Keratinocyte (primary cell): ENCODE data around the gene KCNAB2. TPM values are rescaled to one million over a fixed set of nuclear protein-coding genes. Genes with fewer than 3 reads are reported as not detected.

Source experiments
- DNase-seq: peaks from one replicate; pipeline ENCODE4 v3.0.0-alpha.2; 2011; ENCODE audit warnings: low read depth, missing footprints, low spot score
- FAIRE-seq: peaks from 2 replicates; lab custom pipeline; 2011; peaks lifted over from hg19 to GRCh38; lab: Jason Lieb, UNC
- H2AFZ ChIP-seq: 2 replicates; pipeline ENCODE4 v1.6.0; 2012; ENCODE audit warnings: low read length, control low read depth, inconsistent platforms; ENCODE audit not compliant: control insufficient read depth
- H3K27ac ChIP-seq: 2 replicates; pipeline ENCODE4 v1.5.1; 2011; ENCODE audit warnings: low read length; ENCODE audit not compliant: control insufficient read depth, insufficient read depth
- H3K27me3 ChIP-seq: 3 replicates; pipeline ENCODE4 v1.6.0; 2011; ENCODE audit warnings: low read length; ENCODE audit not compliant: control insufficient read depth, insufficient read depth; ENCODE audit errors: extremely low read depth
- H3K36me3 ChIP-seq, 2 experiments: 2 replicates in 1 of 2; 3 replicates in 1 of 2; pipeline ENCODE4 v1.5.1; 2011; ENCODE audit warnings: low read length in 2 of 2, mild to moderate bottlenecking in 1 of 2; ENCODE audit not compliant: control insufficient read depth in 2 of 2, insufficient read depth in 2 of 2; ENCODE audit errors: extremely low read depth in 1 of 2
- H3K4me1 ChIP-seq: 3 replicates; pipeline ENCODE4 v1.5.1; 2011; ENCODE audit warnings: low read length; ENCODE audit not compliant: control insufficient read depth, insufficient read depth; ENCODE audit errors: extremely low read depth
- H3K4me2 ChIP-seq: 3 replicates; pipeline ENCODE4 v1.6.0; 2011; ENCODE audit warnings: low read depth, low read length; ENCODE audit not compliant: control insufficient read depth, insufficient read depth; ENCODE audit errors: extremely low read depth
- H3K4me3 ChIP-seq, 3 experiments: fragments of 200-600 bp in 1 of 3; sonication (generic) in 1 of 3; 2 replicates in 2 of 3; 3 replicates in 1 of 3; pipeline ENCODE4 v1.5.1; 2011 to 2016; ENCODE audit warnings: low read length in 3 of 3, mild to moderate bottlenecking in 3 of 3, control low read depth in 2 of 3, inconsistent platforms in 1 of 3, low read depth in 1 of 3, mixed read lengths in 1 of 3, mixed run types in 1 of 3, moderate library complexity in 1 of 3; ENCODE audit not compliant: control insufficient read depth in 2 of 3, insufficient read depth in 2 of 3; ENCODE audit errors: extremely low read depth in 1 of 3
- H3K79me2 ChIP-seq: 2 replicates; pipeline ENCODE4 v1.6.0; 2012; ENCODE audit warnings: low read length; ENCODE audit not compliant: control insufficient read depth, insufficient read depth
- H3K9ac ChIP-seq: 3 replicates; pipeline ENCODE4 v1.6.0; 2011; ENCODE audit warnings: low read length; ENCODE audit not compliant: control insufficient read depth, insufficient read depth; ENCODE audit errors: extremely low read depth
- H3K9me1 ChIP-seq: 3 replicates; pipeline ENCODE4 v1.6.0; 2011; ENCODE audit warnings: low read length; ENCODE audit not compliant: control insufficient read depth, insufficient read depth; ENCODE audit errors: extremely low read depth
- H3K9me3 ChIP-seq: 2 replicates; pipeline ENCODE4 v1.5.1; 2012; ENCODE audit warnings: low read depth, low read length; ENCODE audit not compliant: control insufficient read depth
- H4K20me1 ChIP-seq: 3 replicates; pipeline ENCODE4 v1.6.0; 2011; ENCODE audit warnings: low read length; ENCODE audit not compliant: control insufficient read depth, insufficient read depth; ENCODE audit errors: extremely low read depth
- CTCF ChIP-seq, 3 experiments: IDR thresholded peaks in 1 of 3; conservative IDR thresholded peaks in 1 of 3; optimal IDR thresholded peaks in 1 of 3; 2 replicates in 2 of 3; 3 replicates in 1 of 3; pipeline versions ENCODE3 to v1.5.1; 2011; ENCODE audit warnings: low read length in 3 of 3, mild to moderate bottlenecking in 3 of 3, moderate library complexity in 2 of 3, control low read depth in 1 of 3, inconsistent platforms in 1 of 3; ENCODE audit not compliant: insufficient read depth in 2 of 3; ENCODE audit errors: extremely low read depth in 1 of 3
- EZH2 ChIP-seq: IDR thresholded peaks from one replicate; pipeline ENCODE4 v1.6.1; 2012; ENCODE audit warnings: inconsistent platforms, mild to moderate bottlenecking, low read length, moderate library complexity
- dilution Hi-C: fragments of 300-500 bp; cut with MboI; formaldehyde crosslinking; loops from one replicate; pipeline ENCODE4 v1.7.0; 2020; ENCODE audit warnings: low sequenced_read_pairs; ENCODE audit not compliant: extremely low pct_ligation_motif_present
- polyA plus RNA-seq, 5 experiments: library from polyadenylated mRNA; depleted of rRNA in 3 of 5; stranded (reverse) in 3 of 5; stranded (forward) in 1 of 5; unstranded in 1 of 5; fragments of >200 nt; gene quantifications; 1 replicate in 1 of 5; 2 replicates in 3 of 5; 3 replicates in 1 of 5; pipeline versions ENCODE4 v1.2.1 to v1.2.3, GENCODE V29; 2011 to 2012; ENCODE audit warnings: missing spikeins in 2 of 5, low read depth in 1 of 5, low replicate concordance in 1 of 5

Gene KCNAB2
- polyA plus RNA-seq, 1 donor (not counting 4 experiments of a cell fraction or from before 2014, with no cell fraction given): 1.8 TPM

GRCh38 chr1:6000444-6001288 is 45.0 kb upstream of the KCNAB2 start:
- H3K9me3 ChIP-seq: no peaks in the 10 kb centered on the region
- H3K79me2 ChIP-seq: no peaks in the 10 kb centered on the region
- H4K20me1 ChIP-seq: peaks cover 4% of the 10 kb centered on the region
- H3K4me3 ChIP-seq: no peak overlapping the region
- no peaks in the 10 kb centered on the region for H3K27me3 ChIP-seq
- FAIRE-seq (no peak), DNase-seq (no peak)
- no peak overlapping the region for H3K27ac ChIP-seq
- no peak overlapping the region for H2AFZ ChIP-seq
- H3K9ac ChIP-seq: no peak overlapping the region
- no peaks in the 10 kb centered on the region for H3K9me1 ChIP-seq
- TF ChIP-seq EZH2 (no peak), CTCF (optimal IDR thresholded peaks at IDR 0.05 in 1 of 3, IDR thresholded peaks at IDR 0.05 in 1 of 3, conservative IDR thresholded peaks at IDR 0.05 in 1 of 3; ENCODE audit: extremely low read depth in 1 of 3, insufficient read depth in 2 of 3, low read length in 3 of 3) (no peak)
- H3K4me2 ChIP-seq: no peak overlapping the region
- no peaks in the 10 kb centered on the region for H3K4me1 ChIP-seq
- dilution Hi-C loops: no loop called here
- no peaks in the 10 kb centered on the region for H3K36me3 ChIP-seq

- no peaks in the 10 kb centered on the region for H3K9me3 ChIP-seq
- peaks cover 2% of the 10 kb centered on the region for H3K27me3 ChIP-seq
- DNase-seq (no peak), FAIRE-seq (no peak)
- H3K9me1 ChIP-seq: no peaks in the 10 kb centered on the region
- H3K79me2 ChIP-seq: no peaks in the 10 kb centered on the region
- H3K9ac ChIP-seq: no peak overlapping the region
- H3K4me2 ChIP-seq: no peak overlapping the region
- dilution Hi-C loops: no loop called here
- peaks cover 4% of the 10 kb centered on the region for H4K20me1 ChIP-seq
- no peaks in the 10 kb centered on the region for H3K36me3 ChIP-seq
- no peak overlapping the region for H2AFZ ChIP-seq
- no peak overlapping the region for H3K27ac ChIP-seq
- H3K4me3 ChIP-seq: no peak overlapping the region
- TF ChIP-seq CTCF (optimal IDR thresholded peaks at IDR 0.05 in 1 of 3, IDR thresholded peaks at IDR 0.05 in 1 of 3, conservative IDR thresholded peaks at IDR 0.05 in 1 of 3; ENCODE audit: extremely low read depth in 1 of 3, insufficient read depth in 2 of 3, low read length in 3 of 3) (no peak), EZH2 (no peak)
- H3K4me1 ChIP-seq: no peaks in the 10 kb centered on the region
Observed at GRCh38 chr1:6001992-6002576, 43.6 kb upstream of the KCNAB2 start.
